SK-N-SH (cell line): ENCODE results near the gene PRICKLE1. TPM values are rescaled to one million over a fixed set of nuclear protein-coding genes. Genes with fewer than 3 reads are reported as not detected.

Experiments used
- CTCF ChIA-PET: fragments of 300-600, 350-600 bp; formaldehyde crosslinking; extraction: SDS; loops from one replicate; lab custom pipeline; 2021; lab: Yijun Ruan, JAX
- POLR2A ChIA-PET: fragments of 350-600 bp; sonication (Branson Sonifier 250); formaldehyde crosslinking; extraction: SDS; loops from one replicate; lab custom pipeline; 2020; ENCODE audit warnings: antibody characterized with exemption, inconsistent platforms; lab: Yijun Ruan, JAX
- DNase-seq: peaks from one replicate; pipeline ENCODE4 v3.0.0; 2012
- H2AFZ ChIP-seq: fragments of 200-600 bp; sonication (generic); 2 replicates; pipeline ENCODE4 v1.8.1; 2016; ENCODE audit warnings: antibody characterized with exemption, mild to moderate bottlenecking, low read depth
- H3F3A ChIP-seq: fragments of 200-600 bp; sonication (generic); replicated peaks from 2 replicates; pipeline ENCODE3; 2016; ENCODE audit warnings: antibody characterized with exemption, mild to moderate bottlenecking; ENCODE audit not compliant: insufficient read depth
- H3K27ac ChIP-seq, 2 experiments: fragments of 200-500 bp in 1 of 2; fragments of 200-600 bp in 1 of 2; sonication (Bioruptor generic) in 1 of 2; sonication (generic), shearing (Covaris generic) in 1 of 2; 2 replicates each; pipeline versions ENCODE4 v1.5.1 to v1.6.1; 2014 to 2016; ENCODE audit warnings: low read depth in 2 of 2, inconsistent platforms in 1 of 2, low read length in 1 of 2, mild to moderate bottlenecking in 1 of 2, mixed read lengths in 1 of 2
- H3K27me3 ChIP-seq: fragments of 200-600 bp; sonication (generic), shearing (Covaris generic); 2 replicates; pipeline ENCODE4 v1.6.1; 2016; ENCODE audit warnings: mixed run types; ENCODE audit not compliant: insufficient read depth
- H3K36me3 ChIP-seq, 2 experiments: fragments of 200-500 bp in 1 of 2; fragments of 200-600 bp in 1 of 2; sonication (Bioruptor generic) in 1 of 2; sonication (generic) in 1 of 2; replicated peaks in 1 of 2; 2 replicates each; pipeline versions ENCODE3 to v1.5.1; 2014 to 2016; ENCODE audit warnings: low read length in 1 of 2, mild to moderate bottlenecking in 1 of 2; ENCODE audit not compliant: insufficient read depth in 2 of 2, control insufficient read depth in 1 of 2
- H3K4me1 ChIP-seq, 2 experiments: fragments of 200-500 bp in 1 of 2; fragments of 200-600 bp in 1 of 2; sonication (Bioruptor generic) in 1 of 2; sonication (generic), shearing (Covaris generic) in 1 of 2; 2 replicates each; pipeline versions ENCODE4 v1.5.1 to v1.6.1; 2014 to 2016; ENCODE audit warnings: low read depth in 1 of 2, low read length in 1 of 2, mixed run types in 1 of 2; ENCODE audit not compliant: insufficient read depth in 2 of 2, control insufficient read depth in 1 of 2
- H3K4me2 ChIP-seq: fragments of 200-600 bp; sonication (generic), shearing (Covaris generic); 2 replicates; pipeline ENCODE4 v1.6.1; 2017; ENCODE audit warnings: mixed run types
- H3K4me3 ChIP-seq, 2 experiments: fragments of 200-500 bp in 1 of 2; fragments of 200-600 bp in 1 of 2; sonication (Bioruptor generic) in 1 of 2; sonication (generic), shearing (Covaris generic) in 1 of 2; 2 replicates each; pipeline versions ENCODE4 v1.5.1 to v1.8.1; 2014 to 2016; ENCODE audit warnings: low read depth in 2 of 2, inconsistent platforms in 1 of 2, low read length in 1 of 2, mild to moderate bottlenecking in 1 of 2, mixed read lengths in 1 of 2, moderate library complexity in 1 of 2
- H3K79me2 ChIP-seq: fragments of 200-600 bp; sonication (generic); 2 replicates; pipeline ENCODE4 v1.8.1; 2017; ENCODE audit warnings: mild to moderate bottlenecking; ENCODE audit not compliant: insufficient read depth
- H3K9ac ChIP-seq: fragments of 200-600 bp; sonication (generic); 2 replicates; pipeline ENCODE4 v1.6.1; 2017; ENCODE audit warnings: mixed run types
- H3K9me2 ChIP-seq: fragments of 200-600 bp; sonication (generic); 2 replicates; pipeline ENCODE4 v1.6.1; 2017; ENCODE audit warnings: mixed run types
- H3K9me3 ChIP-seq: fragments of 200-600 bp; sonication (generic); 2 replicates; pipeline ENCODE4 v1.6.1; 2017; ENCODE audit warnings: mixed run types, mild to moderate bottlenecking, moderate library complexity
- H4K20me1 ChIP-seq: fragments of 200-600 bp; sonication (generic); 2 replicates; pipeline ENCODE4 v1.6.1; 2017; ENCODE audit warnings: mild to moderate bottlenecking, mixed run types; ENCODE audit not compliant: insufficient read depth
- CHD2 ChIP-seq: fragments of 150-350 bp; IDR thresholded peaks from 2 replicates; pipeline ENCODE4 v1.6.1; 2018; ENCODE audit warnings: low read length; ENCODE audit not compliant: partially characterized antibody
- JUND ChIP-seq: IDR thresholded peaks from 2 replicates; pipeline ENCODE4 v1.4.0; 2012
- MEF2A ChIP-seq: IDR thresholded peaks from 2 replicates; pipeline ENCODE4 v1.4.0; 2012; ENCODE audit warnings: low read depth, borderline replicate concordance
- MXI1 ChIP-seq: IDR thresholded peaks from 2 replicates; pipeline ENCODE4 v1.6.1; 2012; ENCODE audit warnings: mild to moderate bottlenecking, low read depth, low read length, improper control_type of control experiment
- POLR2AphosphoS5 ChIP-seq: IDR thresholded peaks from 2 replicates; pipeline ENCODE4 v1.6.1; 2012; ENCODE audit warnings: low read depth, low read length
- RCOR1 ChIP-seq: fragments of 150-350 bp; IDR thresholded peaks from 2 replicates; pipeline ENCODE4 v1.6.1; 2017; ENCODE audit warnings: antibody characterized with exemption, low read length
- SMC3 ChIP-seq: IDR thresholded peaks from 2 replicates; pipeline ENCODE4 v1.6.1; 2012; ENCODE audit warnings: low read depth, low read length, improper control_type of control experiment
- WGBS: methylation state at CpG from one replicate; pipeline ENCODE4 v1.1.6; 2017; ENCODE audit warnings: low lambda C conversion rate; 5-methylcytosine and 5-hydroxymethylcytosine counted together
- polyA plus RNA-seq, 3 experiments: library from polyadenylated mRNA; depleted of rRNA; stranded (reverse); fragments of >200 nt; gene quantifications; 2 replicates each; pipeline ENCODE4 v1.2.3, GENCODE V29; 2012
- TF ChIP-seq, protein P1 (sequence below): IDR thresholded peaks from 2 replicates; pipeline ENCODE4 v1.4.0; 2012; ENCODE audit warnings: low read depth, borderline replicate concordance
- TF ChIP-seq, protein P2 (sequence below): IDR thresholded peaks from 2 replicates; pipeline ENCODE4 v1.4.0; 2012; ENCODE audit warnings: low read depth, borderline replicate concordance
- TF ChIP-seq, protein P3 (sequence below): IDR thresholded peaks from 2 replicates; pipeline ENCODE4; 2012

Gene PRICKLE1
- polyA plus RNA-seq, 1 of the 3 experiments (the other 2 are of a cell fraction) = 1.2 TPM

DNA sequence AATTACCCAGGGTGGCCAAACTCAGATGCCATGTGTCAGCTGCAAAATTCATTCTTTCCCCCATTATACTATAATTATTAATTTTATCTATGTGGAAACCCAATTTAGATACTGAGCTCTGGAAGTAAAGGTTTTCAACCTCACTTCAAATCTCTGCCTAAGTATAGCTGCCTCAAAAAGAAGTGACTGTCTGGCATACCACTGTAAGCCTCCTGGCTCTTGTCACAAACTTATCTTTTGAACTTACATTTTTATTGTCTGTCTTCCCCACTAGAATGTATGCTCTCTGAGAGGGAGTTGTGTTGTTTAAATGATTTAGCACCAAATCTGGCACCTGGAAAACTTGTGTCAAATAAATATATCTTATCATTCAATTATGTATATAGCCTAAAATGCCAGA is 16.1 kb upstream of the PRICKLE1 start:
- TF ChIP-seq CHD2 (no peak), RCOR1 (0 out of 2 replicates have a peak, but pooled peaks have one; percentile 15), MXI1 (0 out of 2 replicates have a peak, but pooled peaks have one; percentile 11), POLR2AphosphoS5 (no peak)
- H3K27me3 ChIP-seq = no peaks in the 10 kb centered on the region; the same call in 1 of the 2 replicates

DNA sequence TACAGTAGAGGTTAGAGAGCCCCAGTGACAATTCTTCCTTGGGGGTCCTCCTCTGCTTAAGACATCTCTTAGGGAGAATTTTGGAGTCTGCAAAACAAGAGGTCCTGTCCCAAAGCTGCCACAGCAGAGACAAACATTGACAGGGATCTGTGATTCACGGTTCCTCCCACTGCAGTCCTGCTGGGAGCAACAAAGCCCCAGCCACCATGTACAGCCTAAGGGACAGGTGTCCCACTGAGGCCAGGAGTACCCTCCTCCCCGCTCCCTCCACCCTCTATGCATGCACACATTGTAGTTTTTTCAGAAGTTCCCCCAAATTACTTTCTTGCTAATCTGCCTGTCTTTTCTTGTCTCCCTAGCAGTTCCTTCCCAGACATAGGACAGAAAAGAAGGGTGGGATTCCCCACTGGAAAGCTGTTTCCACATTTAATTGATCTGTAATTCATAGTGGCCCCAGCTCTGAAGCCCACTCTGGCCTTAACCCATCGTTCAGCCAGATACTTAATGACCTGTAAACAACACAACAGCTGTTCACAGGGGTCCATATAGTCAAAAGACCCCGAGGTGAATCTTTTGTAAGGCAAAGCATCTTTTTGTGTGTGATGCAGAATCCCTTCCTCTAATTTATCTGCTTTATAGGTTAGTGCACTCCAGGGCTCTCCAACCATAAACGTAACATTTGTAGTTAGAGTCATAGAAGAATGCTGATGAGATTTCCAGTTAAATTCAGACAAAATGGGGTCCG is 13.9 kb upstream of the PRICKLE1 start:
- Histone ChIP-seq H3K27ac (no peak overlapping the region), H4K20me1 (no peaks in the 10 kb centered on the region), H3K27me3 (no peaks in the 10 kb centered on the region; the same call in 1 of the 2 replicates), H3K4me2 (no peak overlapping the region), H3K36me3 (no peaks in the 10 kb centered on the region), H3K9me3 (no peaks in the 10 kb centered on the region), H2AFZ (no peak overlapping the region), H3K9ac (no peak overlapping the region), H3K9me2 (no peaks in the 10 kb centered on the region), H3F3A (no peaks in the 10 kb centered on the region), H3K79me2 (no peaks in the 10 kb centered on the region), H3K4me1 (no peaks in the 10 kb centered on the region), H3K4me3 (no peak overlapping the region)
- TF ChIP-seq, protein P1, sequence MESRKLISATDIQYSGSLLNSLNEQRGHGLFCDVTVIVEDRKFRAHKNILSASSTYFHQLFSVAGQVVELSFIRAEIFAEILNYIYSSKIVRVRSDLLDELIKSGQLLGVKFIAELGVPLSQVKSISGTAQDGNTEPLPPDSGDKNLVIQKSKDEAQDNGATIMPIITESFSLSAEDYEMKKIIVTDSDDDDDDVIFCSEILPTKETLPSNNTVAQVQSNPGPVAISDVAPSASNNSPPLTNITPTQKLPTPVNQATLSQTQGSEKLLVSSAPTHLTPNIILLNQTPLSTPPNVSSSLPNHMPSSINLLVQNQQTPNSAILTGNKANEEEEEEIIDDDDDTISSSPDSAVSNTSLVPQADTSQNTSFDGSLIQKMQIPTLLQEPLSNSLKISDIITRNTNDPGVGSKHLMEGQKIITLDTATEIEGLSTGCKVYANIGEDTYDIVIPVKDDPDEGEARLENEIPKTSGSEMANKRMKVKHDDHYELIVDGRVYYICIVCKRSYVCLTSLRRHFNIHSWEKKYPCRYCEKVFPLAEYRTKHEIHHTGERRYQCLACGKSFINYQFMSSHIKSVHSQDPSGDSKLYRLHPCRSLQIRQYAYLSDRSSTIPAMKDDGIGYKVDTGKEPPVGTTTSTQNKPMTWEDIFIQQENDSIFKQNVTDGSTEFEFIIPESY = no peak
- no peak for TF ChIP-seq SMC3
- DNase-seq = no peak
- ChIA-PET POLR2A (no interaction called here), CTCF (interaction anchor here (0.7 to 1.0 kb wide), 2 partner anchors 120 to 1413 kb away, joined by 3 read pairs; no protein-coding TSS in a partner anchor)
- WGBS = 28% methylated on average over 6 of the region's 6 CpGs

More for the DNA sequence above, 16.1 kb upstream of the PRICKLE1 start:
- H3K4me2 ChIP-seq = no peak overlapping the region
- no peaks in the 10 kb centered on the region for H4K20me1 ChIP-seq
- DNase-seq = no peak
- no peaks in the 10 kb centered on the region for H3K9me2 ChIP-seq
- no peak overlapping the region for H3K9ac ChIP-seq
- H3K79me2 ChIP-seq = no peaks in the 10 kb centered on the region
- H3K27ac ChIP-seq = no peak overlapping the region
- H2AFZ ChIP-seq = no peak overlapping the region
- ChIA-PET CTCF (no interaction called here), POLR2A (no interaction called here)
- no peak overlapping the region for H3K4me3 ChIP-seq
- H3K9me3 ChIP-seq = no peaks in the 10 kb centered on the region
- H3F3A ChIP-seq = no peaks in the 10 kb centered on the region
- no peaks in the 10 kb centered on the region for H3K36me3 ChIP-seq
- H3K4me1 ChIP-seq = no peaks in the 10 kb centered on the region

DNA sequence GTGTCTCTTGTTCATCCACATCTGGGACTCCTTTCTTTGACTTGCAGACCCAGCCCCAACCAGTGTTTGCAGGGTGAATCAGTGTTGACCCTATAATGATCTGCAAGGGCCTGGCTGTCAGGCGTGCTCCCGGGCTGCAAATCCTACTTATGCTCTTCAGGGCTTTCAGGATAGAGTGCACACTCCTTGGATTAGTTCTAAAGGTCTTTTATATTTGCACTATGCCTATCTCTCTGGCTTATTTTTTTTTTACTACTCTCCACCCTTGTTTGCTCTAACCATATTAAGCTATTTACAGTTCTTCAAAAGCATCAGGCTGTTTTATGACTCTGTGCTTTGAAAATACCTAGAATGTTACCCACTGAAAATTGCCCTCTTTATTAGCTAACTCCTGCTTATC is 4.3 kb upstream of the PRICKLE1 start:
- peaks cover 16% of the 10 kb centered on the region for H3K27me3 ChIP-seq
- no peak overlapping the region for H3K4me3 ChIP-seq
- no peaks in the 10 kb centered on the region for H3K79me2 ChIP-seq
- H3K4me1 ChIP-seq = peaks cover 4 to 8% of the 10 kb centered on the region in 2 experiments; a peak in 2 of 4 replicates
- H3K27ac ChIP-seq = no peak overlapping the region
- H3K9ac ChIP-seq = no peak overlapping the region
- H3K36me3 ChIP-seq = no peaks in the 10 kb centered on the region
- ChIA-PET CTCF (interaction anchor here (1.1 kb wide), 1 partner anchor 111 kb away, joined by 3 read pairs; no protein-coding TSS in a partner anchor), POLR2A (no interaction called here)
- DNase-seq = no peak
- H3K9me2 ChIP-seq = no peaks in the 10 kb centered on the region
- H3K4me2 ChIP-seq = no peak overlapping the region
- TF ChIP-seq JUND (no peak), MEF2A (no peak), POLR2AphosphoS5 (no peak), CHD2 (no peak)
- TF ChIP-seq, protein P2, sequence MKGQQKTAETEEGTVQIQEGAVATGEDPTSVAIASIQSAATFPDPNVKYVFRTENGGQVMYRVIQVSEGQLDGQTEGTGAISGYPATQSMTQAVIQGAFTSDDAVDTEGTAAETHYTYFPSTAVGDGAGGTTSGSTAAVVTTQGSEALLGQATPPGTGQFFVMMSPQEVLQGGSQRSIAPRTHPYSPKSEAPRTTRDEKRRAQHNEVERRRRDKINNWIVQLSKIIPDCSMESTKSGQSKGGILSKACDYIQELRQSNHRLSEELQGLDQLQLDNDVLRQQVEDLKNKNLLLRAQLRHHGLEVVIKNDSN = no peak
- TF ChIP-seq, protein P1 = no peak
- TF ChIP-seq, protein P3, sequence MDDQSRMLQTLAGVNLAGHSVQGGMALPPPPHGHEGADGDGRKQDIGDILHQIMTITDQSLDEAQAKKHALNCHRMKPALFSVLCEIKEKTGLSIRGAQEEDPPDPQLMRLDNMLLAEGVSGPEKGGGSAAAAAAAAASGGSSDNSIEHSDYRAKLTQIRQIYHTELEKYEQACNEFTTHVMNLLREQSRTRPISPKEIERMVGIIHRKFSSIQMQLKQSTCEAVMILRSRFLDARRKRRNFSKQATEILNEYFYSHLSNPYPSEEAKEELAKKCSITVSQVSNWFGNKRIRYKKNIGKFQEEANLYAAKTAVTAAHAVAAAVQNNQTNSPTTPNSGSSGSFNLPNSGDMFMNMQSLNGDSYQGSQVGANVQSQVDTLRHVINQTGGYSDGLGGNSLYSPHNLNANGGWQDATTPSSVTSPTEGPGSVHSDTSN = no peak
- TF ChIP-seq, all 33 proteins: peak for 0
- Histone ChIP-seq H4K20me1 (no peaks in the 10 kb centered on the region), H2AFZ (no peak overlapping the region), H3F3A (no peaks in the 10 kb centered on the region), H3K9me3 (no peaks in the 10 kb centered on the region)
- WGBS = 62% methylated on average over 2 of the region's 2 CpGs
